ENCODE data around the gene OR51T1. TPM values are rescaled to one million over a fixed set of nuclear protein-coding genes. Genes with fewer than 3 reads are reported as not detected.

OR51T1 gene
- total RNA-seq, 4 donors from 2014 or later = not detected

DNA sequence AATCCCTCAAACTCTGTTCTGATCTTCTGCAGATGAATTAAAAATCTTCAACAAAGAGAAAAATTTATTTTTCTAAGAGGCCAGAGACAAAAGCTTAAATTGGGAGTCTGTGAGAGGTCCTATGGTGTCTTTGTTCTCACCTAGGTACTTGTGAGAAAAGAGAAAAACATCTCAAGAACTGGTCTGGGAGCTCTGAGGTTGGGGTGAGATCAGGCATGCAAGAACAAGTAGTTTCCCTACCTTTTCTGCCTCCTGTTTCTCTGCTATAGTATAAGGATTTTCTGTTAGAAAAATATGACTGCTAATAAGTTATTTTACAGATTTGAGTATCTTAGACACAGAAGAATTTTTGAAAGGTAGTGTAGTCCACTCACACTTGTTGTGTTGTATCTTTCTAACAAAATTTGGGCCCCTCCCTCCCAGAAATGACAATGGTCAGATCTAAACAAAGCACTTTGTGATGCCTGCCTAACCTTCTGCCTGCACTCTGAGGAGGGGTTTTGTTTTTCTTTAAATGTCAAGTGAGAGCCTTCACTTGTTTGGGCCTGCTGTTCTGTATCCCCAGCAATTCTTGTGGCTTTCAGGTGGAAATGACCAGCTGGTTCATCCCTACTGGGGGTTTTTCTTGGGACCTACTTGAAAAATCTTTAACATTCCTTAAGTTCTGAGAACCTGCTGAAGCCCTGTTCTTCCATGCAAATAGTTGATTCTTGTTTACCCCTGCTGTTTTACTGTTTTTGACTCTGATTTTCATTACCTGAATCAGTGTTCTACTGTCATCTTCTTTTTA is 19.1 kb upstream of the OR51T1 start:
- Histone ChIP-seq H3K27me3 (no peaks in the 10 kb centered on the region), H3K4me3 (no peak overlapping the region), H3K9me3 (no peaks in the 10 kb centered on the region), H3K36me3 (no peaks in the 10 kb centered on the region), H3K4me1 (no peaks in the 10 kb centered on the region), H3K27ac (no peak overlapping the region)
- no peak for DNase-seq (ENCODE audit: low spot score in 2 of 2)
- TF ChIP-seq EP300 (IDR thresholded peaks at IDR 0.05) = no peak
- no peak for TF ChIP-seq POLR2A (IDR thresholded peaks at IDR 0.05)
- TF ChIP-seq POLR2AphosphoS5 (IDR thresholded peaks at IDR 0.05) = no peak
- no peak for TF ChIP-seq CTCF (IDR thresholded peaks at IDR 0.05)

GRCh38 chr11:4863876-4864275 is 17.8 kb upstream of the OR51T1 start:
- H3K4me3 ChIP-seq = no peak overlapping the region
- no peak overlapping the region for H3K27ac ChIP-seq
- H3K27me3 ChIP-seq = no peaks in the 10 kb centered on the region
- no peaks in the 10 kb centered on the region for H3K4me1 ChIP-seq
- no peak for DNase-seq (ENCODE audit: low spot score in 2 of 2)
- 53% methylated on average over 4 of the region's 4 CpGs for WGBS
- H3K36me3 ChIP-seq = no peaks in the 10 kb centered on the region
- H3K9me3 ChIP-seq = no peaks in the 10 kb centered on the region
- TF ChIP-seq EP300 (IDR thresholded peaks at IDR 0.05) = no peak
- TF ChIP-seq CTCF (IDR thresholded peaks at IDR 0.05) = no peak
- no peak for TF ChIP-seq POLR2AphosphoS5 (IDR thresholded peaks at IDR 0.05)
- TF ChIP-seq POLR2A (IDR thresholded peaks at IDR 0.05) = no peak

DNA sequence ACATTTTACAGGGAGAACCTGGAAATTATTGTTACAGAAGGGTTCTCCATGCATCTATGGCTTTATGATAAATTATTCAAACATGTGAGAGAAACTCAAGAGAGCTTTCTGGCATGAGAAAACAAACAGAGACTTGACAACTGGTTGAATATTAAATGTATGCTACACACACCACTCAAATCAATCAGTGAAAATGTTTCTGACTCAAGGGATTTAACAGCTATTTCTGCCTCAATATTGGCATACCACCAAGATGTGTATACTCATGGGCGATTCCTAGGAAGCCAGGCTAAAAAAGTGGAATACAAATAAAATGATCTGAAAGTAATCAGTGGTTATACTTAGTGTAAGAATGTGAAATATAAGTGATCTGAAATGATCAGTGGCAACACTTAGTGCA is 15.8 kb upstream of the OR51T1 start:
- no peak for TF ChIP-seq POLR2AphosphoS5 (IDR thresholded peaks at IDR 0.05)
- no peak for TF ChIP-seq EP300 (IDR thresholded peaks at IDR 0.05)
- TF ChIP-seq CTCF (IDR thresholded peaks at IDR 0.05) = no peak
- no peak for TF ChIP-seq POLR2A (IDR thresholded peaks at IDR 0.05)
- H3K4me3 ChIP-seq = no peak overlapping the region
- 39% methylated on average over 1 of the region's 1 CpG for WGBS
- H3K36me3 ChIP-seq = no peaks in the 10 kb centered on the region
- no peak overlapping the region for H3K27ac ChIP-seq
- no peak for DNase-seq (ENCODE audit: low spot score in 2 of 2)
- no peaks in the 10 kb centered on the region for H3K9me3 ChIP-seq
- H3K4me1 ChIP-seq = no peaks in the 10 kb centered on the region
- no peaks in the 10 kb centered on the region for H3K27me3 ChIP-seq

DNA sequence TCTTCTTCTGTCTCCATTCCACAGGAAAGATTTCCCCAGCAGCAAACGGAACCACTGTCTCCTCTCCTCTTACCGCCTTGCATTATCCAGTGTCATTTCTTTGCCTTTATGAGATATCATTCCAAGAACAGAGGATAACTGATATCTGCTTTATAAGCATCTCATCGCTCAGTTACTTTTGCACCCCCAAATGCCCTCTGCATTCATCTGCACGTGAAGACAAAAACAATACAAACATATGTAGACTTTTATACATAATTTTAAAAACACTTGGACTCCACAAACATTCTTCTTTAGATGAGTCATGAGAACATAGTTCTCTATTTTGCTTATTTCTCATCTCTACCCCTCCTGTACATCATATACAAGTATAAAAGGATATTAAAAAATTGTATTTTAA is 512 bp upstream of the OR51T1 start:
- H3K4me3 ChIP-seq = no peak overlapping the region
- H3K36me3 ChIP-seq = no peaks in the 10 kb centered on the region
- DNase-seq (ENCODE audit: low spot score in 2 of 2) = no peak
- no peaks in the 10 kb centered on the region for H3K9me3 ChIP-seq
- no peaks in the 10 kb centered on the region for H3K4me1 ChIP-seq
- no peak for TF ChIP-seq POLR2AphosphoS5 (IDR thresholded peaks at IDR 0.05)
- TF ChIP-seq EP300 (IDR thresholded peaks at IDR 0.05) = no peak
- no peak for TF ChIP-seq POLR2A (IDR thresholded peaks at IDR 0.05)
- TF ChIP-seq CTCF (IDR thresholded peaks at IDR 0.05) = no peak
- H3K27ac ChIP-seq = no peak overlapping the region
- 79% methylated on average over 4 of the region's 4 CpGs for WGBS
- no peaks in the 10 kb centered on the region for H3K27me3 ChIP-seq

DNA sequence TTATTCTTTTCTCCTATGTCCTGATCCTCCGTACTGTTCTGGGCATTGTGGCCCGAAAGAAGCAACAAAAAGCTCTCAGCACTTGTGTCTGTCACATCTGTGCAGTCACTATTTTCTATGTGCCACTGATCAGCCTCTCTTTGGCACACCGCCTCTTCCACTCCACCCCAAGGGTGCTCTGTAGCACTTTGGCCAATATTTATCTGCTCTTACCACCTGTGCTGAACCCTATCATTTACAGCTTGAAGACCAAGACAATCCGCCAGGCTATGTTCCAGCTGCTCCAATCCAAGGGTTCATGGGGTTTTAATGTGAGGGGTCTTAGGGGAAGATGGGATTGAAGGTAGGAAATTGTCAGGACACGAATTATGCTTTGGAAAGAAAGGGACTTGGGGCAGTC is 843 bp downstream of the OR51T1 start:
- H3K4me3 ChIP-seq = no peak overlapping the region
- WGBS = 85% methylated on average over 5 of the region's 5 CpGs
- H3K27ac ChIP-seq = no peak overlapping the region
- H3K36me3 ChIP-seq = no peaks in the 10 kb centered on the region
- TF ChIP-seq CTCF (IDR thresholded peaks at IDR 0.05) (no peak), POLR2AphosphoS5 (IDR thresholded peaks at IDR 0.05) (no peak), EP300 (IDR thresholded peaks at IDR 0.05) (no peak), POLR2A (IDR thresholded peaks at IDR 0.05) (no peak)
- H3K4me1 ChIP-seq = no peaks in the 10 kb centered on the region
- no peak for DNase-seq (ENCODE audit: low spot score in 2 of 2)
- no peaks in the 10 kb centered on the region for H3K27me3 ChIP-seq
- H3K9me3 ChIP-seq = no peaks in the 10 kb centered on the region

All from suprapubic skin (tissue), 4 donors.